Activated gamma-delta T cell treated with anti-CD3 and anti-CD28 coated beads, Interleukin-2, amount 50 U/mL, for 16 hours (primary cell): Measurements from ENCODE around the gene KRTAP10-6.
"Not testable (repeated sequence)": the region's sequence is repeated elsewhere in the genome, so short reads cannot be mapped to it uniquely, and the experiment has no call there.

Experiments used
- DNase-seq: peaks from one replicate; pipeline ENCODE4 v3.0.0-alpha.2; 2020; ENCODE audit warnings: low read depth

The KRTAP10-6 gene

GRCh38 chr21:44575307-44576024 lies 16.8 kb downstream of the KRTAP10-6 start:
- DNase-seq = no peak

- DNase-seq = no peak
Observed at GRCh38 chr21:44574457-44575306, 17.6 kb downstream of the KRTAP10-6 start.

- not testable (repeated sequence) for DNase-seq
Observed at GRCh38 chr21:44573630-44574456, 18.5 kb downstream of the KRTAP10-6 start, which contains the start of gene KRTAP10-4. KRTAP10-4 (plus strand) TSS chr21:44573729; CDS start chr21:44573759, 30 bp downstream.

- DNase-seq = no peak
Observed at GRCh38 chr21:44572959-44573583, 19.2 kb downstream of the KRTAP10-6 start.

GRCh38 chr21:44571844-44572782 lies 20.2 kb downstream of the KRTAP10-6 start:
- no peak for DNase-seq

GRCh38 chr21:44571296-44571695 lies 21.0 kb downstream of the KRTAP10-6 start:
- DNase-seq = no peak

- DNase-seq = no peak
Observed at GRCh38 chr21:44569861-44570517, 22.3 kb downstream of the KRTAP10-6 start.

- no peak for DNase-seq
Observed at GRCh38 chr21:44568667-44569556, 23.4 kb downstream of the KRTAP10-6 start.

- DNase-seq = no peak
Observed at GRCh38 chr21:44568261-44568660, 24.0 kb downstream of the KRTAP10-6 start.

GRCh38 chr21:44567481-44568171 lies 24.7 kb downstream of the KRTAP10-6 start:
- DNase-seq = no peak

GRCh38 chr21:44566403-44566802 lies 25.9 kb downstream of the KRTAP10-6 start:
- no peak for DNase-seq

GRCh38 chr21:44564886-44565598 lies 27.3 kb downstream of the KRTAP10-6 start:
- DNase-seq = no peak

GRCh38 chr21:44564099-44564498 lies 28.2 kb downstream of the KRTAP10-6 start:
- no peak for DNase-seq

GRCh38 chr21:44558695-44559094 lies 33.6 kb downstream of the KRTAP10-6 start, which contains the start of gene KRTAP10-3:
KRTAP10-3 (minus strand) TSS chr21:44558795; CDS start chr21:44558715, 80 bp downstream.
- no peak for DNase-seq

- not testable (repeated sequence) for DNase-seq
Observed at GRCh38 chr21:44558329-44558675, 34.0 kb downstream of the KRTAP10-6 start.

GRCh38 chr21:44557491-44558328 lies 34.6 kb downstream of the KRTAP10-6 start:
- DNase-seq = no peak

- DNase-seq = no peak
Observed at GRCh38 chr21:44556879-44557278, 35.4 kb downstream of the KRTAP10-6 start.
